ENCODE data around the gene DOCK10. TPM values are rescaled to one million over a fixed set of nuclear protein-coding genes. Genes with fewer than 3 reads are reported as not detected.

DOCK10 gene
- total and polyA plus RNA-seq, 2 donors (not counting 3 experiments of a cell fraction or from before 2014, with no cell fraction given), result 5.8 to 23.0 TPM

- H3K27me3 ChIP-seq (ENCODE audit: control insufficient read depth in 2 of 2, insufficient read depth in 2 of 2, low read length in 2 of 2), result no peaks in the 10 kb centered on the region
- FAIRE-seq (peak; percentile 24), DNase-seq (ENCODE audit: low read depth, low spot score) (peak; percentile 40)
- H3K36me3 ChIP-seq (ENCODE audit: control insufficient read depth in 2 of 2, extremely low read depth in 1 of 2, insufficient read depth in 2 of 2, low read length in 2 of 2), result peaks cover 0 to 5% of the 10 kb centered on the region in 2 experiments
- BruUV-seq (replicated peaks), result no TSS peak
- peak overlapping the region; percentile 82 for H3K4me2 ChIP-seq (ENCODE audit: insufficient read depth, low read length)
- TF ChIP-seq EZH2 (IDR thresholded peaks at IDR 0.05; ENCODE audit: borderline replicate concordance, low read depth, low read length, severe bottlenecking) (no peak), GATA2 (IDR thresholded peaks at IDR 0.05; ENCODE audit: insufficient read depth, insufficient read length, low read depth, low read length) (peak; percentile 61), MYC (IDR thresholded peaks at IDR 0.05; ENCODE audit: low read depth, low read length) (no peak), POLR2AphosphoS5 (IDR thresholded peaks at IDR 0.05; ENCODE audit: insufficient read depth, low read depth, low read length) (no peak), MAX (IDR thresholded peaks at IDR 0.05; ENCODE audit: insufficient read depth, insufficient read length) (no peak)
- peak overlapping the region; percentile 100 for H3K27ac ChIP-seq (ENCODE audit: insufficient read depth, low read depth, low read length)
- H3K79me2 ChIP-seq (ENCODE audit: control insufficient read depth, insufficient read depth, low read length), result no peaks in the 10 kb centered on the region
- peaks cover 29% of the 10 kb centered on the region for H3K4me1 ChIP-seq (ENCODE audit: control insufficient read depth, extremely low read depth, insufficient read depth, low read length)
- no peaks in the 10 kb centered on the region for H4K20me1 ChIP-seq (replicated peaks; ENCODE audit: control insufficient read depth, extremely low read depth, insufficient read depth, low read length)
- no peak overlapping the region for H2AFZ ChIP-seq (ENCODE audit: low read depth, low read length)
- POLR2A ChIA-PET, result interaction anchor here (1.0 to 1.4 kb wide), 2 partner anchors 18 to 111 kb away, joined by 4 to 5 read pairs; no protein-coding TSS in a partner anchor
- no peak overlapping the region for H3K4me3 ChIP-seq (replicated peaks in 1 of 3; ENCODE audit: insufficient read depth in 1 of 3, low read depth in 1 of 3, low read length in 3 of 3)
- H3K9ac ChIP-seq (replicated peaks; ENCODE audit: extremely low read depth, insufficient read depth, low read length), result peak overlapping the region; percentile 88
- H3K9me1 ChIP-seq (replicated peaks; ENCODE audit: control insufficient read depth, extremely low read depth, insufficient read depth, low read length), result no peaks in the 10 kb centered on the region
- intact Hi-C loops (cut with micrococcal nuclease) (loop anchor here (5.0 kb wide), 1 partner anchor 899 kb away; no protein-coding TSS in a partner anchor), dilution Hi-C loops (cut with MboI; ENCODE audit: extremely low pct_ligation_motif_present, low sequenced_read_pairs) (no loop called here)
- H3K9me3 ChIP-seq (replicated peaks; ENCODE audit: control insufficient read depth, insufficient read depth, low read length), result no peaks in the 10 kb centered on the region
- CTCF ChIA-PET, result interaction anchor here (0.6 to 3.1 kb wide), 12 partner anchors 10 to 171 kb away, joined by 3 to 28 read pairs (median 8); no protein-coding TSS in a partner anchor
These were observed 203.9 kb downstream of the DOCK10 start for GRCh38 chr2:224838335-224838734.

GRCh38 chr2:224837558-224837957, 204.7 kb downstream of the DOCK10 start:
- Histone ChIP-seq H3K4me1 (ENCODE audit: control insufficient read depth, extremely low read depth, insufficient read depth, low read length) (peaks cover 29% of the 10 kb centered on the region), H3K9me3 (replicated peaks; ENCODE audit: control insufficient read depth, insufficient read depth, low read length) (no peaks in the 10 kb centered on the region), H3K36me3 (ENCODE audit: control insufficient read depth in 2 of 2, extremely low read depth in 1 of 2, insufficient read depth in 2 of 2, low read length in 2 of 2) (peaks cover 0 to 13% of the 10 kb centered on the region in 2 experiments), H3K27ac (ENCODE audit: insufficient read depth, low read depth, low read length) (peak overlapping the region; percentile 100), H3K79me2 (ENCODE audit: control insufficient read depth, insufficient read depth, low read length) (no peaks in the 10 kb centered on the region), H3K9me1 (replicated peaks; ENCODE audit: control insufficient read depth, extremely low read depth, insufficient read depth, low read length) (no peaks in the 10 kb centered on the region), H4K20me1 (replicated peaks; ENCODE audit: control insufficient read depth, extremely low read depth, insufficient read depth, low read length) (no peaks in the 10 kb centered on the region), H3K27me3 (ENCODE audit: control insufficient read depth in 2 of 2, insufficient read depth in 2 of 2, low read length in 2 of 2) (no peaks in the 10 kb centered on the region), H3K9ac (replicated peaks; ENCODE audit: extremely low read depth, insufficient read depth, low read length) (peak overlapping the region; percentile 88), H2AFZ (ENCODE audit: low read depth, low read length) (no peak overlapping the region), H3K4me2 (ENCODE audit: insufficient read depth, low read length) (peak overlapping the region; percentile 82), H3K4me3 (replicated peaks in 1 of 3; ENCODE audit: insufficient read depth in 1 of 3, low read depth in 1 of 3, low read length in 3 of 3) (peak overlapping the region in 1 of 3 experiments; percentile 49)
- ChIA-PET CTCF (interaction anchor here (0.6 to 3.1 kb wide), 18 partner anchors 11 to 1907 kb away, joined by 3 to 28 read pairs (median 4); no protein-coding TSS in a partner anchor), POLR2A (interaction anchor here (1.0 to 1.4 kb wide), 4 partner anchors 17 to 112 kb away, joined by 3 to 5 read pairs (median 4); no protein-coding TSS in a partner anchor)
- dilution Hi-C loops (cut with MboI; ENCODE audit: extremely low pct_ligation_motif_present, low sequenced_read_pairs), result no loop called here
- intact Hi-C loops (cut with micrococcal nuclease), result loop anchor here (1.0 to 5.0 kb wide), 11 partner anchors 20 to 900 kb away; partner anchors contain the start of gene CUL3
- TF ChIP-seq GATA2 (IDR thresholded peaks at IDR 0.05; ENCODE audit: insufficient read depth, insufficient read length, low read depth, low read length) (peak; percentile 26), POLR2AphosphoS5 (IDR thresholded peaks at IDR 0.05; ENCODE audit: insufficient read depth, low read depth, low read length) (peak; percentile 87), JUN (IDR thresholded peaks at IDR 0.05; ENCODE audit: borderline replicate concordance, insufficient read depth, insufficient read length, low read depth) (peak; percentile 97), EZH2 (IDR thresholded peaks at IDR 0.05; ENCODE audit: borderline replicate concordance, low read depth, low read length, severe bottlenecking) (no peak), MAX (IDR thresholded peaks at IDR 0.05; ENCODE audit: insufficient read depth, insufficient read length) (no peak), POLR2A (IDR thresholded peaks at IDR 0.05; ENCODE audit: low read depth, low read length) (peak; percentile 65), FOS (IDR thresholded peaks at IDR 0.05; ENCODE audit: borderline replicate concordance, insufficient read depth, low read length) (peak; percentile 97), CTCF (IDR thresholded peaks at IDR 0.05; ENCODE audit: extremely low read depth in 1 of 2, insufficient read depth in 1 of 2, low read depth in 1 of 2, low read length in 2 of 2) (peak; percentile 1 to 10)
- DNase-seq (ENCODE audit: low read depth, low spot score), result peak; percentile 95
- BruUV-seq (replicated peaks), result no TSS peak
- peak; percentile 98 for FAIRE-seq
